Esophagus muscularis mucosa (tissue), 3 donors: ENCODE results near the gene SULT1A3.
"Not testable (repeated sequence)": the region's sequence is repeated elsewhere in the genome, so short reads cannot be mapped to it uniquely, and the experiment has no call there.

Source experiments
- CTCF ChIP-seq, 3 experiments: fragments of 200-600 bp in 2 of 3; fragments of 450-650 bp in 1 of 3; sonication (generic) in 2 of 3; IDR thresholded peaks; one replicate each; pipeline ENCODE4 v1.5.1; 2017 to 2019; ENCODE audit warnings: antibody characterized with exemption in 3 of 3, mild to moderate bottlenecking in 2 of 3, moderate library complexity in 1 of 3
- POLR2A ChIP-seq: fragments of 450-650 bp; IDR thresholded peaks from one replicate; pipeline ENCODE4 v1.6.1; 2017; ENCODE audit warnings: antibody characterized with exemption, moderate library complexity, mild to moderate bottlenecking, low read depth
- POLR2AphosphoS5 ChIP-seq, 2 donors: sonication (generic); formaldehyde crosslinking; IDR thresholded peaks; one replicate each; pipeline ENCODE4 v1.6.1; 2017; ENCODE audit warnings: antibody characterized with exemption in 2 of 2

GRCh38 chr16:30193615-30194014 is 5.4 kb upstream of the SULT1A3 start, which contains the start of the genes BOLA2B and SLX1A:
- not testable (repeated sequence) for TF ChIP-seq CTCF (IDR thresholded peaks at IDR 0.05); POLR2A; POLR2AphosphoS5 (IDR thresholded peaks at IDR 0.05)
